Urinary bladder (tissue), 4 donors: Measurements from ENCODE around the gene HAND1. TPM values are rescaled to one million over a fixed set of nuclear protein-coding genes. Genes with fewer than 3 reads are reported as not detected.

Source experiments
- DNase-seq: peaks from one replicate; pipeline ENCODE4 v3.0.0-alpha.2; 2015; ENCODE audit errors: extremely low spot score
- H3K27ac ChIP-seq: one replicate; pipeline ENCODE4 v1.5.1; 2013; ENCODE audit warnings: low read depth, mild to moderate bottlenecking, moderate library complexity
- H3K36me3 ChIP-seq: one replicate; pipeline ENCODE4 v1.6.1; 2013; ENCODE audit warnings: mild to moderate bottlenecking, moderate library complexity; ENCODE audit not compliant: insufficient read depth
- H3K4me1 ChIP-seq: one replicate; pipeline ENCODE4 v1.6.1; 2013; ENCODE audit warnings: mild to moderate bottlenecking, moderate library complexity; ENCODE audit not compliant: insufficient read depth
- H3K4me3 ChIP-seq: one replicate; pipeline ENCODE4 v1.5.1; 2013; ENCODE audit warnings: low read depth, low read length
- WGBS: extraction: QIAGEN DNeasy Blood & Tissue Kit; methylation state at CpG from one replicate; pipeline ENCODE4 v1.1.7; 2013; 5-methylcytosine and 5-hydroxymethylcytosine counted together
- polyA plus RNA-seq: library from polyadenylated mRNA; stranded (reverse); fragments of 200-250 nt; gene quantifications from one replicate; pipeline ENCODE4 v1.2.3, GENCODE V29; 2013
- total RNA-seq: library from RNA; depleted of rRNA; stranded (reverse); fragments of >200 nt; gene quantifications from one replicate; pipeline ENCODE4 v1.2.3, GENCODE V29; 2014
- donor health status: healthy with polysubstance abuse.
- donor health status: healthy.

HAND1 gene
- total and polyA plus RNA-seq, 2 donors: 0.63 to 9.3 TPM

DNA sequence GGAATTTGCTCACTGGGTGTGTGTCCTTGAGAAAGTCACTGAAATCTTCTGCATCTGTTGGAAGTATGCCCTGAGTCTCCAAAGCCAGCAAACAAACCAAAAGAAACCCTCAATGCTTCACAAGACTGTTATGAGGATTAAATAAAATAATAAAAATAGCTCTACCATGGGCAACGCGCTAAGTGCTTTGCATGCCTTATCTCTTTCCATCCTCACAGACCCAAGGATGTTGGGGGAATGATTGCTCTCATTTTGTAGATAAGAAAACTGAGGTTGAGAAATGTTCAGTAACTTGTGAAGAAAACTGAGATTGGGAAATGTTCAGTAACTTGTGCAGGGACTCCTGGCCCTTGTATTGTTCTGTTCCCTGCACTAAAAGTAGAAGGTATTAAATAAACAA is 7.9 kb downstream of the HAND1 start:
- Histone ChIP-seq H3K27ac (no peak overlapping the region), H3K4me1 (no peaks in the 10 kb centered on the region), H3K36me3 (no peaks in the 10 kb centered on the region), H3K4me3 (no peak overlapping the region)
- WGBS: 36% methylated on average over 2 of the region's 2 CpGs
- no peak for DNase-seq

DNA sequence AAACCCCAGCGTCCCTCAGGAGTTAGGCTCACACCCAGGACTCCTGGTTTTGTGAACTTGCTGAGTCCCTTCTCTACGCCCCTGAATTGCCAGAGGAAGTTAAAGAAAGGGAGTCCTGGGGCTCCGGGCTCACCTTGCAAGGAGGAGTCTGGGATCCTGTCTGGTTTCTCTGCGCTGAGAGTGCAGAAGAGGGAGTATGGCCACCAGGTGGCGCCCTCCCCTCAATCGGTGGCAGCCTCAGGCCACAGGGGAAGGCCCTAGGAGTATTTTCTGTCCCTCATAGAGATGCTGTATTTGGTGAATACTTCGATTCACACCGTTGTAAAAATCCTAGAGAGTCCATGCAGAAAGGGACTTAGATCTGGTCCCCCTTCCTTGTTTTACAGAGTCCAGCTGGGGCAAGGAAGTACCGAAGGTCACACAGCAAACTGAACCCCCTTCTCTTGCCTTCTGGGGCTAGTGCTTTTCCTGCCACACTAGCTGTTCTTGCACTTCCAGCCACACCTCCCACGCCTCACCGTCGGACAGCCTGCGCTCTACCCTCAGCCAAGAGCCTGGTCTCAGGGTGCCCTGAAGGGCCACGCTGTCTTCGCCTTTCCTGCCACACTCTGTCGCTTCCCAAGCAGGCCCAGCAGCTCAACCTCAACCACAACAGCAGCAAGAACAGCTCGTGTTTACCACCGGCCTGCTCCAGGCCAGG is 10.2 kb downstream of the HAND1 start:
- Histone ChIP-seq H3K36me3 (no peaks in the 10 kb centered on the region), H3K4me3 (no peak overlapping the region), H3K27ac (no peak overlapping the region), H3K4me1 (no peaks in the 10 kb centered on the region)
- DNase-seq: no peak
- WGBS: 43% methylated on average over 18 of the region's 18 CpGs

DNA sequence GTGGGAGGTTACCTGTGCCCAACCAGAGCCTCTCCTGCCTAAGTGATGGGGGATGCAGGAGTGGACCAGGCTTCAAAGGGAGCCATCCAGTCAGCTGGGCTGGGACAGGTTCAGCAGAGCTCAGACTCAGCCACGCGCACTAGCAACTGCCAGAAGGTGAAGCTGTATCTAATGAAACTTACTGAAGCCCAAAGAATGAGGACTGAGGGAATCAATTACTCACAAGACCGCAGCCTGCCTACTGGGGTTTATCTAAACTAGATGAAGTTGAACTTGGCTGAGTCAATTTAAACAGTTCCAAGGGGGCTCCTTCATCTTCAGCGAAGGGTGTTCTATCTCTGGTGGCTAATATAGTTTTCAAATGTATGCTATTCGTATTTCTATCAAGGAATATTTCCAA is 11.4 kb downstream of the HAND1 start:
- 83% methylated on average over 5 of the region's 5 CpGs for WGBS
- Histone ChIP-seq H3K4me3 (no peak overlapping the region), H3K27ac (no peak overlapping the region), H3K36me3 (no peaks in the 10 kb centered on the region), H3K4me1 (no peaks in the 10 kb centered on the region)
- DNase-seq: no peak

DNA sequence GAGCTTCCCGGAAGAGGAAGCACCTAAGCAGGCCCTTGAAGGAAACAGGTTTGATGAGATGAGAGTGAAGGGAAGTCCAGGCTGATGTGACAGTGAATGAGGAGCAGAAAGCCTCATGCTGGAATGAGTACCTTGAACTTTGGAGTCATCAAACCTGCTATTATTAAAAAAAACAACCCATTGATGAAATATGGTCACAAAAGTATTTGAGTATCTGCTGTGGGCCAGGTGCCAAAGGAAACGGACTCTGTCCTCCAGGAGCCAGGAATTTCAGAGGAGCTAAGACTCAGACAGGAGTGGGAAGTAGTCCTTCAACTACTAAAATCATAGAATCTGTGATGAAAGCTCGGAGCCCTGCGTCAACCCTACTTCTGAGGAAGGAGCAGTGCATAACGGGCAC is 11.9 kb downstream of the HAND1 start:
- WGBS: 69% methylated on average over 5 of the region's 5 CpGs
- H3K27ac ChIP-seq: no peak overlapping the region
- H3K4me1 ChIP-seq: no peaks in the 10 kb centered on the region
- H3K36me3 ChIP-seq: no peaks in the 10 kb centered on the region
- no peak for DNase-seq
- H3K4me3 ChIP-seq: no peak overlapping the region

DNA sequence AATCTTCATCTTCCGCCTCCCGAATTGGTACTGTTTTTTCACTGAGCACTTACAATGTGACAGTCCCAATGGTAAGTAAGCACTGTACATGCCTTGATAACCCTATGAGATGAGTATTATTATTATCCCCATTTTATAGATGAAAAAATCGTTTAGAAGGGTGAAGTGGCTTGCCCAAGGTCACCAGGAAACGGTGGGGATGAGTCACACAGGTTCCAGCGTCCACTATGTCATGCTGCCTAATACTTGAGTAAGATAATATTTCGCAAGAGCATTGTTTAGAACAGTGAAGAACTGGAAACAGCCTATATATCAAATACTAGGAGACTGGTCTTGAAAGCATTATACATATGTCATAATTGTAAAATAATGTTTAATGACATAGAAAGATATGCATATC is 12.9 kb downstream of the HAND1 start:
- Histone ChIP-seq H3K27ac (no peak overlapping the region), H3K36me3 (no peaks in the 10 kb centered on the region), H3K4me1 (no peaks in the 10 kb centered on the region), H3K4me3 (no peak overlapping the region)
- 71% methylated on average over 6 of the region's 6 CpGs for WGBS
- DNase-seq: no peak

DNA sequence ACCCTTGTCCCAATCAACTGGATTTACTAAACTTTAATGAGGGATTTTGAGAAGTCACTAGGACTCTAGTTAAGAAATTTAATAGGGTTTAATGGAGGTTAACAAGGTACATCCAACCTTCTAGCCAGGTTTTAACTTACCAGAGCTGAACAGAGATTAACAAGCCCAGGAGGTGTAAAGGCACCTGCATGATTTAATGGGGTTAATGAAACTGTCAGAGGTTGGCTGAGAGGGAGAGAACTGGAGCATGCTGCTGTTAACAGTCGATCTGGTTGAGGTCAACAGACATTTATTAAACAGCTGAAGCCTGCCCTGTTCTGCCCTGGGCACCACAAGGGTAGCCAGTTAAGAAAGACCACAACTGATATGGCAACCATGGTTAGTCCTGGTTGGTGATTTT is 13.6 kb downstream of the HAND1 start:
- Histone ChIP-seq H3K4me3 (no peak overlapping the region), H3K4me1 (no peaks in the 10 kb centered on the region), H3K36me3 (no peaks in the 10 kb centered on the region), H3K27ac (no peak overlapping the region)
- WGBS: 44% methylated on average over 1 of the region's 1 CpG
- no peak for DNase-seq

DNA sequence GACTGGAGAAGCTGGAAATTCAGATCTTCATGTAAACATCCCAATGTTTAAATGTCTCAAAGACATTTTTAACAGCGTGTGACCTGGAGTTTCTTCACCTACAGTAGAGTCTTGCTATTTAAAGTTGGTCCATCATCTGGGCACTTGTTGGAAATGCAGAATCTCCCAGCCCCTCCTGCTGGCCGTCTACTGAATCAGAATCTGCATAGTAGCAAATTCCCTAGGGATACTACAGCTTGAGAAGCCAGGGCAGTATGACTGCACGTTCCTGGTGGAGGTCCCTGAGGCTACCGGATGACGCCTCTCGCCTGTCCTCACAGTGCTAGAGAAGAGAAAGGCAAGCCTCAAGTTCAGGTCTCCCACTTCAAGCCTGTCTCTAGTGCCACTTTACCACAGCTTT is 16.5 kb downstream of the HAND1 start:
- DNase-seq: no peak
- no peak overlapping the region for H3K4me3 ChIP-seq
- no peaks in the 10 kb centered on the region for H3K36me3 ChIP-seq
- no peaks in the 10 kb centered on the region for H3K4me1 ChIP-seq
- H3K27ac ChIP-seq: no peak overlapping the region
- WGBS: 64% methylated on average over 6 of the region's 6 CpGs

DNA sequence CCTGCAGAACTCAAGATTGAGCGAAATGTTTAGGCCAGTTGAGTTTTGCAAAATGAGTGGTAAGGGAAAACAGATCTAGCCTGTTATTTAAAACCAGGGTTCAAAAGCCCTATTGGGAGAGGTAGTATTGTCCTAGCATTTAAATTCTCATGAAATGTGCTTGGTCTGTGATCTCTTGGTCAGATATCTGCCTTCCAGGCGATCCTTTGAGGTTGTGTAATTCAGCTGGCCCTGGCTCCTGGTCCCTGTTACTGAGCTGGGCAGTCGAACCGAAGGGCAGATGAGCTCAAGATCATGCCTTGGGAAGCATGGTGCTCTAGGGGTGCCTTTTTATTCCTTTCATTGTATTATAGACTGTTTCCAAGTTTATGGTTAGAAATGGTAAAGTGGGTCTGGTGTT is 17.9 kb downstream of the HAND1 start:
- no peak overlapping the region for H3K27ac ChIP-seq
- H3K4me3 ChIP-seq: no peak overlapping the region
- peaks cover 3% of the 10 kb centered on the region for H3K36me3 ChIP-seq
- WGBS: 96% methylated on average over 4 of the region's 4 CpGs
- H3K4me1 ChIP-seq: no peaks in the 10 kb centered on the region
- DNase-seq: no peak

DNA sequence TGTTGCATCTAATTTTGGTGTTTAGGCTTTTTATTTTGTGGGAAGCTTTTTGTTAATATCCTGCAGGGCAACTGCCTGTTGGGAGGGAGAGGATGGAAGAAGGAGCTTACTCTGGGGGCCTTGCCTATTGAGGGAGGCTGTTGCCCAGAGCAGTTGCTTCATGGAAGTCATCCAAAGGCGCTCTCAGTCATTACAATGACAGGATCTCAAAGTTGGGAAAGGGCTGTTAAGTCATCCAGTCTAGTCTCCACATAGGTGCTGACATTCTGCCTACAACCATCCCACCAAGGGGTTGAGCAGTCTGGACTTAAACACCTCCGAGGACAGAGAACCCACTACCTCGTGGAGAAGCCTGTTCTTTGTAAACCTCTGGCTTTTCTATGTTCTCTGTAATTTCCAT is 19.0 kb downstream of the HAND1 start:
- no peak overlapping the region for H3K4me3 ChIP-seq
- H3K27ac ChIP-seq: no peak overlapping the region
- H3K4me1 ChIP-seq: no peaks in the 10 kb centered on the region
- no peak for DNase-seq
- 77% methylated on average over 3 of the region's 3 CpGs for WGBS
- H3K36me3 ChIP-seq: peaks cover 5% of the 10 kb centered on the region

DNA sequence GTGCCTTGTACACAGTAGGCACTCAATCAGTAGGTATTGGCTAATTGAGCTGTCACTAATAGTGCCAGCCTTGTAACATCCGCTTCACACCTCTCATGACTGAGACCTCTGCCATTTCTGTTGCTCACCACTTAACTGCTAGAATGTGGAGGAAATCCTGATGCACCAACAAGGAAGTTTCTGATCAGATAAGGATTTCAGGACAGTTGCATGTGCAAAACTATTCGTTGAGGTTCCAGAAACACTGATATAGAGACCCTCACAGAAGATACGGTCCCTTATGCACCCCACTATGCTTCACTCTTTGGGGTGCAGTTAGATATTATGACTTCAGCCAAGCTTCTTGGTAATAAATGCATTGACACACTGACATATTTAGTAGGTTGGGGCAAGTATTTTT is 21.5 kb downstream of the HAND1 start:
- 83% methylated on average over 3 of the region's 3 CpGs for WGBS

DNA sequence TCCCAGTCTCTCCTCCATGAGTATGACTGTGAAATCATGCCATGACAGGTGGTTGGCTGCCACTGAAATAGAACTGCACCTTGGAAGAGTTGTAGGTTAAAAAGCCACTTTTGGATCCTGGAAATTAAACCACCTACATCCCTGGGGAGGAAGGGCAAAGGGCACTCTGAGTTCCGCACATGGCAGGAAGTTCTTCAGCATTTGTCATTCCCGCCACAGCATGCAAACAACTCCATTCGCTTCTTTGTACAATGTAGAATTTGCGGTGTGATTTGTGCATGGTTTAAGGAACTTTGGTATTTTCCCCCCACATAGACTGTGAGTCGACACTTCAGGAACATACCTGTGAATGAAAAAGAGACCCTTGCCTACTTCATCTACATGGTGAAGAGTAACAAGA is 22.4 kb downstream of the HAND1 start:
- WGBS: 89% methylated on average over 5 of the region's 5 CpGs
- H3K4me1 ChIP-seq: no peaks in the 10 kb centered on the region
- no peak for DNase-seq
- H3K27ac ChIP-seq: no peak overlapping the region
- H3K4me3 ChIP-seq: no peak overlapping the region
- peaks cover 8% of the 10 kb centered on the region for H3K36me3 ChIP-seq

More for the DNA sequence above, 21.5 kb downstream of the HAND1 start:
- Histone ChIP-seq H3K36me3 (peaks cover 8% of the 10 kb centered on the region), H3K27ac (no peak overlapping the region), H3K4me3 (no peak overlapping the region), H3K4me1 (no peaks in the 10 kb centered on the region)
- no peak for DNase-seq

DNA sequence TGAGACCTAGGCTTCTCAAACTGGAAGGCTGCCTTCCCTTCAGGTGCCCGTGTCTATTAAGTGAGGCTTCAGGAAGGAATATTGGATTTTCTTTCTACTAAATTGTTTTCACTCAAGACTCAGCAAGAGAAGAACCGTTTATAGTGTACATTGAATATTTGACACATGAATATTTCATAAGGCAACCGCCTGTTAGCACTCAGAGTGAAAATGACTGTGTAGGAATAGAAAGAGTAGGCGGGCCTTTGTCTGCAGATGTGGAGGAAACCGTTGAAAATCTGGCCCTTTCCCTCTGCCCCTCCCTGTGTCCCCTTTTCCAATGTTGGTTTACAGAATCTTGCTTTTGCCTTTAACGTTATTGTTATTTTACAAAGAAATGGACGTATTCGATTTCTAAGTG is 26.1 kb downstream of the HAND1 start:
- peaks cover 8% of the 10 kb centered on the region for H3K36me3 ChIP-seq
- WGBS: 93% methylated on average over 8 of the region's 8 CpGs

DNA sequence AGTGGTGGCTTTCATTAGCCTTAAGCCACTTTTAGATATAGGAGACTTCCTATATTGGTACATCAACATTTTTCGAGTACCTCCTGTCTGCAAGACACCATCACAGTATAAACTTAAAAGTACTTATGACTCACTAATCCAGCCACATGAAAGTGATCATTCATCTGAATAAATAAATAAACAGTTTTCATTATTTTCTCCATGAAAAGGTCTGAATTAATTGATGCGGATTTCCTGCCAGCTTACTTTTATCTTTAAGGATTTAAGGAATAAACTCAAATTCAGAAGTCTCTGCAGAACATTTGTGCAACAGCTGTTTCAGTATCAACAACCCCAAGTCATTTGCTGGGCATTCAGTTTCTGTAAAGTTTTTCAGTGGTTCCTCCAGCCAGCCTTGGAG is 28.2 kb downstream of the HAND1 start:
- Histone ChIP-seq H3K4me1 (no peaks in the 10 kb centered on the region), H3K27ac (no peak overlapping the region), H3K36me3 (peaks cover 5% of the 10 kb centered on the region), H3K4me3 (no peak overlapping the region)
- no peak for DNase-seq
- WGBS: 72% methylated on average over 2 of the region's 2 CpGs

More for the DNA sequence above, 26.1 kb downstream of the HAND1 start:
- no peak for DNase-seq
- no peaks in the 10 kb centered on the region for H3K4me1 ChIP-seq
- H3K27ac ChIP-seq: no peak overlapping the region
- H3K4me3 ChIP-seq: no peak overlapping the region

DNA sequence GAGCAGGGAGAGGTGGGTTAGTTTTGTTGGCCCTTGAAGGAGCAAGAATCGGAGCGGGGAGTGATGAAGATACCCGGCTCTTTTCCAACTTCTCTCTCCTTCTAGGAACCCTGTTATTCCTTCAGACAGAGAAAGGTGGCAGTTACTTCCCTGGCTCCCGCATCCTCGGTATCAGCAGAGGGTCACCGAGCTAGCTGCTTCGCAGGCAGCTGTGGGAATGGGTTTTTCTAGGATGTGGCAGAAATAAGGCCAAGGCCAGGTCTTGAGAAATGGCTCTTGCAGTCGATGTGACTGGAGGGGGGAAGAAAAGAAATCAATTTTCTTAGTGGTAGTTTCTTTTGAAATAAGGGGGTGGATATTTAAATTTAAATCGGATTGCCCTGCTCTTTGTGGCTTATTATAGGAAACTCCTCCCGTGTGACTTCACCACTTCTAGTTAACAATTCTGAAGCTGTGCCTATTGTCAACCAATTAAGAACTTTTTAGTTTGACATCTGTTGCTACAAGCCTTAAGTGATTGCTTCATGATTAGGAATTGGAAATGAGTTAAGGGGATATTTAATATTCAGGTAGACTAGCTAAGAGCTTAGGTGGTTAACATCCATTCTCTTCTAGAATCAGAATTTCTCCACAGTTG is 30.8 kb downstream of the HAND1 start:
- Histone ChIP-seq H3K27ac (no peak overlapping the region), H3K36me3 (no peaks in the 10 kb centered on the region), H3K4me3 (peak overlapping the region; percentile 99), H3K4me1 (no peaks in the 10 kb centered on the region)
- DNase-seq: no peak
- 5% methylated on average over 10 of the region's 10 CpGs for WGBS
